DND-41 (cell line): ENCODE measurements around the gene ADCK1.
"Not testable (repeated sequence)": the region's sequence is repeated elsewhere in the genome, so short reads cannot be mapped to it uniquely, and the experiment has no call there.

Experiments used
- ATAC-seq: fragments of 200-7000 bp; cut with Tn5 transposase; 3 replicates; pipeline ENCODE4 v1.9.1; 2021; ENCODE audit warnings: low read depth; ENCODE audit not compliant: insufficient read depth
- DNase-seq: peaks from one replicate; pipeline ENCODE4 v3.0.0-alpha.2; 2020
- H2AFZ ChIP-seq: 2 replicates; pipeline ENCODE4 v1.6.0; 2012; ENCODE audit warnings: low read depth, low read length
- H3K27ac ChIP-seq: 2 replicates; pipeline ENCODE4 v1.5.1; 2012; ENCODE audit warnings: low read length, inconsistent platforms
- H3K27me3 ChIP-seq: fragments of 200-600 bp; sonication (generic); 2 replicates; pipeline ENCODE4 v1.6.0; 2012; ENCODE audit warnings: low read length, mild to moderate bottlenecking, inconsistent platforms; ENCODE audit not compliant: insufficient read depth, poor library complexity
- H3K36me3 ChIP-seq: 2 replicates; pipeline ENCODE4 v1.5.1; 2012; ENCODE audit warnings: low read length, inconsistent platforms; ENCODE audit not compliant: insufficient read depth
- H3K4me1 ChIP-seq: 2 replicates; pipeline ENCODE4 v1.5.1; 2012; ENCODE audit warnings: mild to moderate bottlenecking, low read length; ENCODE audit not compliant: insufficient read depth
- H3K4me2 ChIP-seq: 2 replicates; pipeline ENCODE4 v1.6.0; 2012; ENCODE audit warnings: mild to moderate bottlenecking, moderate library complexity, low read length, inconsistent platforms; ENCODE audit not compliant: insufficient read depth
- H3K4me3 ChIP-seq, 2 experiments: fragments of 200-600 bp in 1 of 2; shearing (Covaris generic) in 1 of 2; 2 replicates each; pipeline ENCODE4 v1.5.1; 2012 to 2016; ENCODE audit warnings: inconsistent platforms in 2 of 2, low read length in 2 of 2, mild to moderate bottlenecking in 2 of 2, low read depth in 1 of 2, moderate library complexity in 1 of 2
- H3K79me2 ChIP-seq: 2 replicates; pipeline ENCODE4 v1.6.0; 2012; ENCODE audit warnings: low read length, inconsistent platforms; ENCODE audit not compliant: insufficient read depth
- H3K9ac ChIP-seq: 2 replicates; pipeline ENCODE4 v1.6.0; 2012; ENCODE audit warnings: low read depth, mild to moderate bottlenecking, inconsistent platforms, low read length, moderate library complexity
- H3K9me3 ChIP-seq: 2 replicates; pipeline ENCODE4 v1.5.1; 2012; ENCODE audit warnings: low read length, moderate library complexity, mild to moderate bottlenecking, inconsistent platforms; ENCODE audit not compliant: insufficient read depth, severe bottlenecking
- H4K20me1 ChIP-seq: 2 replicates; pipeline ENCODE4 v1.6.0; 2012; ENCODE audit warnings: low read length; ENCODE audit not compliant: insufficient read depth
- EZH2 ChIP-seq: IDR thresholded peaks from 3 replicates; pipeline ENCODE4 v1.6.1; 2012; ENCODE audit warnings: borderline replicate concordance, low read depth, mild to moderate bottlenecking, moderate library complexity, low read length, inconsistent platforms; ENCODE audit not compliant: severe bottlenecking
- TF ChIP-seq, protein P1 (sequence below): IDR thresholded peaks from 2 replicates; pipeline ENCODE4 v1.5.1; 2012; ENCODE audit warnings: borderline replicate concordance, low read length, moderate library complexity, mild to moderate bottlenecking; ENCODE audit not compliant: poor library complexity, severe bottlenecking; ENCODE audit errors: extremely low read depth

The ADCK1 gene

GRCh38 chr14:77805706-77806105, 5.8 kb downstream of the ADCK1 start:
- Histone ChIP-seq H3K4me3 (no peak overlapping the region), H3K9ac (no peak overlapping the region), H3K79me2 (peaks cover under 1% of the 10 kb centered on the region; the same call in 1 of the 2 replicates), H2AFZ (no peak overlapping the region), H3K4me2 (no peak overlapping the region), H3K4me1 (peaks cover 7% of the 10 kb centered on the region; the same call in 1 of the 2 replicates), H4K20me1 (no peaks in the 10 kb centered on the region), H3K36me3 (no peaks in the 10 kb centered on the region), H3K27me3 (no peaks in the 10 kb centered on the region), H3K9me3 (no peaks in the 10 kb centered on the region), H3K27ac (no peak overlapping the region)
- TF ChIP-seq, protein P1, sequence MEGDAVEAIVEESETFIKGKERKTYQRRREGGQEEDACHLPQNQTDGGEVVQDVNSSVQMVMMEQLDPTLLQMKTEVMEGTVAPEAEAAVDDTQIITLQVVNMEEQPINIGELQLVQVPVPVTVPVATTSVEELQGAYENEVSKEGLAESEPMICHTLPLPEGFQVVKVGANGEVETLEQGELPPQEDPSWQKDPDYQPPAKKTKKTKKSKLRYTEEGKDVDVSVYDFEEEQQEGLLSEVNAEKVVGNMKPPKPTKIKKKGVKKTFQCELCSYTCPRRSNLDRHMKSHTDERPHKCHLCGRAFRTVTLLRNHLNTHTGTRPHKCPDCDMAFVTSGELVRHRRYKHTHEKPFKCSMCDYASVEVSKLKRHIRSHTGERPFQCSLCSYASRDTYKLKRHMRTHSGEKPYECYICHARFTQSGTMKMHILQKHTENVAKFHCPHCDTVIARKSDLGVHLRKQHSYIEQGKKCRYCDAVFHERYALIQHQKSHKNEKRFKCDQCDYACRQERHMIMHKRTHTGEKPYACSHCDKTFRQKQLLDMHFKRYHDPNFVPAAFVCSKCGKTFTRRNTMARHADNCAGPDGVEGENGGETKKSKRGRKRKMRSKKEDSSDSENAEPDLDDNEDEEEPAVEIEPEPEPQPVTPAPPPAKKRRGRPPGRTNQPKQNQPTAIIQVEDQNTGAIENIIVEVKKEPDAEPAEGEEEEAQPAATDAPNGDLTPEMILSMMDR = no peak
- no peak for TF ChIP-seq EZH2
- no peak for DNase-seq
- no peak for ATAC-seq

DNA sequence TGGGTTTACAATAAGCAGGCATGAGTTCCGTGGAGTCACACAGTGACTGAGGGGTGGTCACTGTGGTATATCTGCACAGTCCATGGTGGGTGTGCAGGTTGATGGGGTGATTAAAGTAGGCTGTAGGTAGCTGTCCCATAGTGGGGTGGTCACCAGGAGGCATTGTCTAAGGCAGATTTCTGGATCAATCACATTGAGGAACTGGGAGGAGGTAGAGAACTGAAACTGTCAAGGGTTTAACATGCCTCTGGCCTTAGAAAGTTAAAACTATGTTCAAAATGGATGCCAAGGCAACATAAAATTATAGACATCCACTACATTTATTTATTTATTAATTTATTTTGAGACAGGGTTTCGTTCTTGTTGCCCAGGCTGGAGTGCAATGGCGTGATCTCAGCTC, 8.3 kb downstream of the ADCK1 start:
- Histone ChIP-seq H3K9ac (no peak overlapping the region), H3K4me1 (no peaks in the 10 kb centered on the region), H3K36me3 (no peaks in the 10 kb centered on the region), H3K9me3 (no peaks in the 10 kb centered on the region), H3K4me3 (no peak overlapping the region), H3K79me2 (no peaks in the 10 kb centered on the region), H3K27me3 (no peaks in the 10 kb centered on the region), H3K27ac (no peak overlapping the region), H2AFZ (no peak overlapping the region), H3K4me2 (no peak overlapping the region), H4K20me1 (no peaks in the 10 kb centered on the region)
- no peak for DNase-seq
- TF ChIP-seq, protein P1 = no peak
- TF ChIP-seq EZH2 = no peak
- ATAC-seq = no peak

- no peak for DNase-seq
- H3K27ac ChIP-seq = no peak overlapping the region
- no peak overlapping the region for H3K9ac ChIP-seq
- H3K36me3 ChIP-seq = no peaks in the 10 kb centered on the region
- H4K20me1 ChIP-seq = no peaks in the 10 kb centered on the region
- no peak for TF ChIP-seq EZH2
- TF ChIP-seq, protein P1 = no peak
- ATAC-seq = no peak
- no peak overlapping the region for H3K4me2 ChIP-seq
- H2AFZ ChIP-seq = no peak overlapping the region
- H3K4me3 ChIP-seq = no peak overlapping the region
- H3K27me3 ChIP-seq = no peaks in the 10 kb centered on the region
- H3K79me2 ChIP-seq = no peaks in the 10 kb centered on the region
- H3K9me3 ChIP-seq = no peaks in the 10 kb centered on the region
- no peaks in the 10 kb centered on the region for H3K4me1 ChIP-seq
Measured at GRCh38 chr14:77809011-77809410, 9.1 kb downstream of the ADCK1 start.

DNA sequence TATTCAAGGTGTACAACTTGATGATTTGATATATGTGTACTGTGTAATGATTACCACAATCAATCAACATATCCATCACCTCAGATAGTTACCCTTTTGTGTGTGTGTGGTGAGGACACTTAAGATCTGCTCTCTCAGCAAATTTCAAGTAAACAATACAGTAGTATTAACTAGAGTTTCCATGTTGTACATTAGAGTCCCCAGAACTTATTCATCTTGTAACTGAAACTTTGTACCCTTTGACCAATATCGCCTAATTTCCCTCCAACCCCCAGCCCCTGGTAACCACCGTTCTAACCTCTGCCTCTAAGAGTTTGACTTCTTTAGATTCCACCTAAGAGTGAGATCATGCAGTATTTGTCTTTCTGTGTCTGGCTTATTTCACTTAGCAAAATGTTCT, 12.1 kb downstream of the ADCK1 start:
- Histone ChIP-seq H3K79me2 (no peaks in the 10 kb centered on the region), H3K27me3 (no peaks in the 10 kb centered on the region), H2AFZ (no peak overlapping the region), H3K9ac (no peak overlapping the region), H3K36me3 (no peaks in the 10 kb centered on the region), H3K4me3 (no peak overlapping the region), H3K9me3 (no peaks in the 10 kb centered on the region), H3K4me1 (no peaks in the 10 kb centered on the region), H3K27ac (no peak overlapping the region), H3K4me2 (no peak overlapping the region), H4K20me1 (no peaks in the 10 kb centered on the region)
- ATAC-seq (no peak), DNase-seq (no peak)
- TF ChIP-seq, protein P1 = no peak
- no peak for TF ChIP-seq EZH2

DNA sequence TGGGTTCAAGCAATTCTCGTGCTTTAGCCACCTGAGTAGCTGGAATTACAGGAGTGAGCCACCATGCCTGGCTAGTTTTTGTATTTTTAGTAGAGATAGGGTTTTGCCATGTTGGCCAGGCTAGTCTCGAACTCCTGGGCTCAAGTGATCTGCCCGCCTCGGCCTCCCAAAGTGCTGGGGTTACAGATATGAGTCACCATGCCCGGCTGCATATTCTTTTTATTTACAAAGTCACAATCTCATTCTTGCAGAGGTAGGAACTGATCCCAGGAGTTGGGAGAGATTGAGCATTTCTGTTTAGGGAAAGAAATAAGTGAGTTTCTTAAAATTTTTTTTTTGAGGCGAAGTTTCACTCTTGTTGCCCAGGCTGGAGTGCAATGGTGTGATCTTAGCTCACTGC, 12.8 kb downstream of the ADCK1 start:
- H3K79me2 ChIP-seq, H2AFZ ChIP-seq, H3K9ac ChIP-seq, H3K4me1 ChIP-seq, H3K27me3 ChIP-seq, DNase-seq, H3K36me3 ChIP-seq, ATAC-seq, H3K4me2 ChIP-seq, H3K27ac ChIP-seq, H3K4me3 ChIP-seq, H3K9me3 ChIP-seq, H4K20me1 ChIP-seq: not testable (repeated sequence)
